H1 (cell line): ENCODE results near the gene TLCD3A. TPM values are rescaled to one million over a fixed set of nuclear protein-coding genes. Genes with fewer than 3 reads are reported as not detected.

Experiments
- ATF3 ChIP-seq: IDR thresholded peaks from 2 replicates; pipeline ENCODE4 v1.6.1; 2011; ENCODE audit warnings: low read depth, mild to moderate bottlenecking, low read length; ENCODE audit not compliant: insufficient read depth
- BACH1 ChIP-seq: IDR thresholded peaks from 2 replicates; pipeline ENCODE4 v1.6.1; 2012; ENCODE audit warnings: low read length, improper control_type of control experiment
- FOSL1 ChIP-seq: IDR thresholded peaks from 2 replicates; pipeline ENCODE4 v1.6.1; 2011; ENCODE audit warnings: mild to moderate bottlenecking, low read depth, low read length, moderate library complexity; ENCODE audit not compliant: insufficient read depth
- GTF2F1 ChIP-seq: IDR thresholded peaks from 2 replicates; pipeline ENCODE4 v1.6.1; 2012; ENCODE audit warnings: low read depth, low read length, improper control_type of control experiment, borderline replicate concordance
- SP1 ChIP-seq: IDR thresholded peaks from 2 replicates; pipeline ENCODE4 v1.6.1; 2011; ENCODE audit warnings: low read depth, low read length
- polyA plus RNA-seq, 7 experiments: library from polyadenylated mRNA; depleted of rRNA in 3 of 7; stranded (reverse) in 5 of 7; unstranded in 2 of 7; fragments of >200 nt in 5 of 7; fragments of 200-250 nt in 2 of 7; gene quantifications; 1 replicate in 5 of 7; 2 replicates in 1 of 7; 4 replicates in 1 of 7; pipeline versions ENCODE4 v1.2.1 to v1.2.3, GENCODE V29; 2011 to 2013; ENCODE audit warnings: missing spikeins in 2 of 7, mixed read lengths in 2 of 7
- total RNA-seq: library from RNA; stranded (reverse); fragmentation: NEBNext Ultra II Directional; extraction: Animal tissue kit (Norgen Biotek cat#: 25700); gene quantifications from 2 replicates; pipeline ENCODE4 v1.2.1, GENCODE V29; 2021

Gene TLCD3A
- total and polyA plus RNA-seq, 2 of the 8 experiments (the other 6 are each of a cell fraction or from before 2014, with no cell fraction given), result 26.1 to 48.8 TPM

DNA sequence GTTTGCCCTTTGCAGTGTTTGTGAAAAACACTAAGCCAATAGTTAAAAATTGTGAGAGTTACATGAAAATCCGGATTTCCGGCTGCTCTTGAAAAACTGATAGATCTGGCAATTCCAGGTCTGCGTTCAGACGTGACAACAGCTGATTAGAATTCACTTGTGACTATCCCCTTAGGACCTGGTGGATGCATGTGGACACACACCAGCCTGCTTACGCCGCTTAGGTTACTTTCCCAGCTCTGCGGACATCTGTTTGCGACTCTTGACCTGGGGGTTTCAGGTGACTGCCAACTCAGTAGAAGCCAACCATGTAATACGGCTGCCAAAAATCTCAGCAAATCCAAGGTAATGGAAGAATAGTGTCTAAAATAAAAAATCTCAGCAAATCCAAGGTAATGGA lies 42.0 kb upstream of the TLCD3A start (continued):
- TF ChIP-seq SP1 (no peak), BACH1 (no peak), GTF2F1 (no peak), FOSL1 (no peak), ATF3 (no peak)
